GM12864 (cell line): ENCODE results near the gene EYS.

Experiments used
- DNase-seq: peaks from one replicate; pipeline ENCODE4 v3.0.0-alpha.2; 2011; ENCODE audit warnings: low read depth
- H3K4me3 ChIP-seq: 2 replicates; pipeline ENCODE4 v1.5.1; 2011; ENCODE audit warnings: mild to moderate bottlenecking, low read depth, low read length, control low read depth
- TF ChIP-seq, protein P1 (sequence below): IDR thresholded peaks from 2 replicates; pipeline ENCODE4 v1.5.1; 2011; ENCODE audit warnings: low read depth, mild to moderate bottlenecking, moderate library complexity, low read length, control low read depth, inconsistent platforms; ENCODE audit errors: missing control alignments

The EYS gene

GRCh38 chr6:63689421-63689820 lies 2017.6 kb downstream of the EYS start:
- TF ChIP-seq, protein P1, sequence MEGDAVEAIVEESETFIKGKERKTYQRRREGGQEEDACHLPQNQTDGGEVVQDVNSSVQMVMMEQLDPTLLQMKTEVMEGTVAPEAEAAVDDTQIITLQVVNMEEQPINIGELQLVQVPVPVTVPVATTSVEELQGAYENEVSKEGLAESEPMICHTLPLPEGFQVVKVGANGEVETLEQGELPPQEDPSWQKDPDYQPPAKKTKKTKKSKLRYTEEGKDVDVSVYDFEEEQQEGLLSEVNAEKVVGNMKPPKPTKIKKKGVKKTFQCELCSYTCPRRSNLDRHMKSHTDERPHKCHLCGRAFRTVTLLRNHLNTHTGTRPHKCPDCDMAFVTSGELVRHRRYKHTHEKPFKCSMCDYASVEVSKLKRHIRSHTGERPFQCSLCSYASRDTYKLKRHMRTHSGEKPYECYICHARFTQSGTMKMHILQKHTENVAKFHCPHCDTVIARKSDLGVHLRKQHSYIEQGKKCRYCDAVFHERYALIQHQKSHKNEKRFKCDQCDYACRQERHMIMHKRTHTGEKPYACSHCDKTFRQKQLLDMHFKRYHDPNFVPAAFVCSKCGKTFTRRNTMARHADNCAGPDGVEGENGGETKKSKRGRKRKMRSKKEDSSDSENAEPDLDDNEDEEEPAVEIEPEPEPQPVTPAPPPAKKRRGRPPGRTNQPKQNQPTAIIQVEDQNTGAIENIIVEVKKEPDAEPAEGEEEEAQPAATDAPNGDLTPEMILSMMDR: no peak
- DNase-seq: no peak
- no peak overlapping the region for H3K4me3 ChIP-seq

DNA sequence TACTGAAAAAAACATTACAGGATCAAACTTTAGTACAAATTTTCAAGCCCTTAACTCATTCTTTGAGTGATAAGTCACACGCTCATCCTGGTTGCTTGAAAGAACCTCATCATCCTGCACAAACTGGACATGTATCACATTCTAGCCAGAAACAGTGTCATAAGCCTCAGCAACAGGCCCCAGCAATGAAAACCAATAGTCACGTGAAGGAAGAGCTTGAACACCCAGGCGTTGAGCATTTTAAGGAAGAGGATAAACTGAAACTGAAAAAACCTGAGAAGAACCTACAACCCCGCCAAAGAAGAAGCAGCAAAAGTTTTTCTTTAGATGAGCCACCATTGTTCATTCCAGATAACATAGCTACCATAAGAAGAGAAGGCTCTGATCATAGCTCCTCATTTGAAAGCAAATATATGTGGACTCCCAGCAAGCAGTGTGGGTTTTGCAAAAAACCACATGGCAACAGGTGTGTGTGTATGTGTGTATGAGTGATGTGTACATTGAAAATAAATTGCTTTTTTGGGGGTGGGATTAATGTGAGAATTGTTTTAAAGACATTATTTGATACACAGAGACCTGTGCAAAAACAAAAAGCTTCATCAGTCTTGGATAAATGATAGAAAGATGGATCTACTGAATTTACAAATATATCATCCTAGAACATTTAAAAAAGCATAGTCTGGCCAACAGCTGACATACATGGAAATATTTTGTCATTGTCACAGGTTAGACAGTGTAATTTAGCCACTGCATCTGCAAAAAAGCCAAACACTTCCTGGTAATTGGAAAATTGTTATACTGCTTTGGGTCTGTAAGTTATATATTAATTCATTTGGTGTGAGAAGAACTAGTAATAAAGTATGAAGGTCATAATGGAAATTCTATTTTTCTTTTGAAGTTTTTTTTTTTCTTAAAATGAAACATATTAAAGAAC lies 2021.3 kb downstream of the EYS start:
- no peak overlapping the region for H3K4me3 ChIP-seq
- TF ChIP-seq, protein P1: no peak
- DNase-seq: peak; percentile 47

DNA sequence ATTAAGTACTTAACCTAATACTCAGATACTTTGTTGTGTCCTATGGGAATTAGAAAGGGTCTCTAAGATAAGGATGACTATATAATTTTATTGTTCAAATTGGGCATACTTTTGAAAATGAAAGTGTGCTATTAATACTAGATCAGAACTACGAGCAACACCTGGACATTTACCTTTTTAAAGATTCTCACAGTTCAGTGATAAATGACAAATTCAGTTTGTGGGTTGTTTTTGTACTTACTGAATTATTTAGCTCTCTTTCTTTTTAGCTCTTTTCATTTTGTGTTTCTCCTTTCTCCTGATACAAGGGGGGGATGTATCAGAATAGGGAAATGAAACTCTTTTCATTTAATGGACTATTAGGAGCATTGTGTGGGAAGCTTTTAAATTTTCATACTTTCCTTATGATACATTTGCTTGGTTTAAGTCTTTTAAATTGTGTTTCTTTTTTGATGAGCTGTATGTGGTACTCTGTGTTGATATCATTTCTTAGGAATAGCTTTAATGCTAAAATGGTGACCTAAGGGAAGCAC lies 2023.9 kb downstream of the EYS start:
- TF ChIP-seq, protein P1: no peak
- no peak overlapping the region for H3K4me3 ChIP-seq
- DNase-seq: no peak

DNA sequence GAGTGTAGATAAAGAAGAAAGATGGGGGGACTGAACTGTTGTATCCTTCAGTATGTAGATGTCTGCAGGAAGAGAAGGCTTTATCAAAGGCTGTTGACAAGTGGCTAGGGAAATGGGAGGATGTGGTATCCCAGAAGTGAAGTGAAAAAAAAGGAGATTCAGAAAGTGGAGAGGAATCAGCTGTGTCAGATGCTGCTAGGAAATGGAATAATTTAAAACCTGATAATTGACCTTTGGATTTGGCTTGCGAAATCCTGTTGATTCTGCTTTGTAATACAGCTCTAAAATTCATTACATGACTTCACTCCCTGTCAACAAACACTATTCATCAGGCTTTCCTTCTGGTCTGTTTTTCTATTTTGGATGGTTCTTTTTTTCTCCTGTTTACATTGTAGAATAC lies 2029.7 kb downstream of the EYS start:
- TF ChIP-seq, protein P1: no peak
- DNase-seq: no peak
- H3K4me3 ChIP-seq: no peak overlapping the region

DNA sequence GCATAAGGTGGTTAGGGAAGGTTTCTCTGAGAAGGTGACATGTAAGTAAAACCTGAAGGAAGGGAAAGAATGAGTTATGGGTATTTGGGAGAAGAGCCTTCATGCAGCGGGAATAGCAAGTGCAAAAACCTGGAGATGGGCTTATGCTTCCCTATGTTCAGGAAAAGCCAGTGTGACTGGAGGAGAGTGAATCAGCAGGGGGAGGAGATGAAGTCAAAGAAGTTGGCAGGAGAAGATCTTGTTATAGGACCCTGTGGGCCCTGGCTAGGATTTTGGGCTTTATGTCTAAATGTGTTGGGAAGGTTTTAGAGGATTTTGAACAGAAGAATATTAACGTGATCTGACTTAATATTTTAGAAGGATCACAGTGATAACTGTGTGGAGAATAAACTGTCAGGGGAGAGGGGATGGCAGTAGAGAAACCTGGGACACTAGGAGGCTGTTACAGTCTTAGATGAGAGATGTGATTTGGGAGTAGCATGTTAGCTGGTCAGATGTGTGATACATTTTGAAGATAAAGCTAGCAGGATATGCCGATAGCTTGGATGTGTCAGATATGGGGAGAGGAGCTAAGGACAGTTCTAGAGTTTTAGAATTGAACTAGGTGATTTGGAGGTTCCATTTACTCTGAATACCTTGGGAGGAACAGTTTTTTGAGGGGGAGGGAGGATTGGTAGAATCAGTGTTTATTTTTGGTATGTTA lies 2030.5 kb downstream of the EYS start:
- no peak overlapping the region for H3K4me3 ChIP-seq
- DNase-seq: no peak
- TF ChIP-seq, protein P1: no peak

DNA sequence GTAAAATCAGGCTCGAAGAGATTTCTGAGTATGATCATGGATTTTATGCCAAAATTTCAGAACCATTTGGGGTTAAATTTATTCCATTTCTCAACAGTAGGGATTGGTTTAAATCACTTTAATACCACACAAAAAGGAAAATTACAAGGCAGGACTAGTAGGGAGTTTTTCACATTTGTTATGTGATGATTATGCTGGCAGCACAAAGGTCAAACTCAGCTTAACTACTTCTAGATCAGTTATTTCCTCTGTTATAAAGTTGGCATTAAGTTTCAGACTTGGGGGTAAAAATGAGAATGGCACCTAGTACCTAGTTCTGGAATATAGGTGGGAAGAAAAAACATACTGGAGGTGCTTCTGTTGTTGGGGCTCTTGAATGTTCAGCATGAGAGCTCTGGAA lies 2031.9 kb downstream of the EYS start:
- DNase-seq: no peak
- TF ChIP-seq, protein P1: no peak
- H3K4me3 ChIP-seq: no peak overlapping the region
